ENCODE results near the gene TOM1L1. TPM values are rescaled to one million over a fixed set of nuclear protein-coding genes. Genes with fewer than 3 reads are reported as not detected.

TOM1L1 gene
- total RNA-seq, 1 experiment from 2014 or later, result 32.7 TPM

DNA sequence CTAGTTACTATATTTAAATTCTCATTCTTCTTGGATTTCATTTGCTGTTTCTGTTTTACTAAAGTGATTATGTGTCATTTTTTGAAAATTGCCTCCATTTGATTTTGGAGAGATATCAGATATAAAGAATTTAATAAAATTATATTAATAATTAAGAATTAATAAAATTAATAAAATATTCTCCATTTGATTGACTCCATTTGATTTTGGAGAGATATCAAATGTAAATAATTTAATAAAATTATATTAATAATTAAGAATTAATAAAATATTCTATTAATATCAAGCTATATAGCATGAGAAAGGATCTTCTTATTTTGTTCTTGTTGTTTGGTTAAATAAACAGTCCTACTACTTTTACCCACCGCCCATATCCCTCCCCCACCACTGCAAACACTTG is 90.9 kb downstream of the TOM1L1 start:
- no peak for DNase-seq (ENCODE audit: low read depth)

GRCh38 chr17:54992797-54993639 is 92.4 kb downstream of the TOM1L1 start:
- peak; percentile 14 for DNase-seq (ENCODE audit: low read depth)

- DNase-seq (ENCODE audit: low read depth), result no peak
Observed at GRCh38 chr17:54996441-54996840, 95.8 kb downstream of the TOM1L1 start.

DNA sequence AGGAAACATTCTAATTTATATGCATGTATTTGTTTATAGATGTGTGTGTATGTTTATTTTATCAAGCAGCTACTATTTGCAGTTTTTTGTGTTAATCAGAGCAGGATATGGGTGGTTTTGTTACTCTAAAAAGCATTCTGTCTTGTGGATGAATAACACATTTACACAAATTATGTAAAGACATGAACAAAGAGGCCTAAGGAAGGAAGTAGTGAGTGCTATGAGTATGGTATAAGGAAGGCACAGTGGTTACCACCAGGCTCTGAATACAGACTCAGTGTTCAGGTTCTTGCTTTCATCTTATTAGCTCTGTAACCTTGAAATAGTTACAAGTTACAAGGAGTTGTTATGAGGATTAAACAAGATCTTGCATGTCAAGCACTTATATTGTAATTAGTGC is 101.8 kb downstream of the TOM1L1 start:
- DNase-seq (ENCODE audit: low read depth), result no peak

DNA sequence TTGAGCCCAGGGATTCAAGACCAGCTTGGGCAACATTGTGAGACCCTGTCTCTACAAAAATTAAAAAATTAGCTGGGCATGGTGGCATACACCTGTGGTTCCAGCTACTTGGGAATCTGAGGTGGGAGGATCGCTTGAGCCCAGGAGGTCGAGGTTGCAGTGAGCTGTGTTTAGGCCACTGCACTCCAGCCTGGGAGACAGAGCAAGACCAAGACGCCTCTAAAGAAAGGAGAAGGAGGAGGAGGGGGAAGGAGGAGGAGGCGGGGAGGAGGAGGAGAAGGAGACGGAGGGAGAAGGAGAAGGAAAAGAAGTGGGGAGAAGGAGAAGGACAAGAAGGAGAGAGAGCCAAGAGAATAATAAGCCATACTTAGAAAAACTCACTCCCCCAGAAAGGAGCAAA is 103.8 kb downstream of the TOM1L1 start:
- no peak for DNase-seq (ENCODE audit: low read depth)

DNA sequence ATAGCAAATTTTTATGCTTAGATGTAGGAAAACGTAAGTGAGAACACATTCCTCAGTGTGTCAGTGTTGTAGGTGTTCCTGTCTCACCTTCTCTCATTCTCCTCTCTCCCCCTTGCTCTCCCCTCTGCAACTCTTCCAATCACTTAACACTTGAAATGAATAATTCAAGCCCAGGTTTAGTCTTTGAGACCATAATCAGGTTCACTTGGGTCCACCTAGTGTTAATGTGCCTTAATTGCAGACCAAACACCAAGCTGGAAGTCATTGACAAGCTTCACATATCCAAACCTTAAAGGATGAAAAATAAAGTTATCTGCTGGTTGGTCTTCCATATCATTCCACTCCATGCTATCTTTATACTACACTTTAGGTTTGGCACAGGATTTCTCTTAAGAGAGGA is 104.9 kb downstream of the TOM1L1 start:
- no peak for DNase-seq (ENCODE audit: low read depth)

Other genes with a start within 250 kb of the TOM1L1 start
- gene COX11, start 67.8 kb downstream of the TOM1L1 start, total RNA-seq (2014; rRNA removed; shearing (Covaris generic)), result 40.2 and 49.2 TPM in 2 replicates
- 9.4 and 19.5 TPM in 2 replicates for gene STXBP4, start 67.9 kb downstream of the TOM1L1 start, total RNA-seq (2014; rRNA removed; shearing (Covaris generic))

All from Daoy (cell line).